Keratinocyte (primary cell): Measurements from ENCODE around the gene GPR176. TPM values are rescaled to one million over a fixed set of nuclear protein-coding genes. Genes with fewer than 3 reads are reported as not detected.

Experiments
- DNase-seq: peaks from one replicate; pipeline ENCODE4 v3.0.0-alpha.2; 2011; ENCODE audit warnings: low read depth, missing footprints, low spot score
- FAIRE-seq: peaks from 2 replicates; lab custom pipeline; 2011; peaks lifted over from hg19 to GRCh38; lab: Jason Lieb, UNC
- H2AFZ ChIP-seq: 2 replicates; pipeline ENCODE4 v1.6.0; 2012; ENCODE audit warnings: low read length, control low read depth, inconsistent platforms; ENCODE audit not compliant: control insufficient read depth
- H3K27ac ChIP-seq: 2 replicates; pipeline ENCODE4 v1.5.1; 2011; ENCODE audit warnings: low read length; ENCODE audit not compliant: control insufficient read depth, insufficient read depth
- H3K27me3 ChIP-seq: 3 replicates; pipeline ENCODE4 v1.6.0; 2011; ENCODE audit warnings: low read length; ENCODE audit not compliant: control insufficient read depth, insufficient read depth; ENCODE audit errors: extremely low read depth
- H3K36me3 ChIP-seq, 2 experiments: 2 replicates in 1 of 2; 3 replicates in 1 of 2; pipeline ENCODE4 v1.5.1; 2011; ENCODE audit warnings: low read length in 2 of 2, mild to moderate bottlenecking in 1 of 2; ENCODE audit not compliant: control insufficient read depth in 2 of 2, insufficient read depth in 2 of 2; ENCODE audit errors: extremely low read depth in 1 of 2
- H3K4me1 ChIP-seq: 3 replicates; pipeline ENCODE4 v1.5.1; 2011; ENCODE audit warnings: low read length; ENCODE audit not compliant: control insufficient read depth, insufficient read depth; ENCODE audit errors: extremely low read depth
- H3K4me2 ChIP-seq: 3 replicates; pipeline ENCODE4 v1.6.0; 2011; ENCODE audit warnings: low read depth, low read length; ENCODE audit not compliant: control insufficient read depth, insufficient read depth; ENCODE audit errors: extremely low read depth
- H3K4me3 ChIP-seq, 3 experiments: fragments of 200-600 bp in 1 of 3; sonication (generic) in 1 of 3; 2 replicates in 2 of 3; 3 replicates in 1 of 3; pipeline ENCODE4 v1.5.1; 2011 to 2016; ENCODE audit warnings: low read length in 3 of 3, mild to moderate bottlenecking in 3 of 3, control low read depth in 2 of 3, inconsistent platforms in 1 of 3, low read depth in 1 of 3, mixed read lengths in 1 of 3, mixed run types in 1 of 3, moderate library complexity in 1 of 3; ENCODE audit not compliant: control insufficient read depth in 2 of 3, insufficient read depth in 2 of 3; ENCODE audit errors: extremely low read depth in 1 of 3
- H3K79me2 ChIP-seq: 2 replicates; pipeline ENCODE4 v1.6.0; 2012; ENCODE audit warnings: low read length; ENCODE audit not compliant: control insufficient read depth, insufficient read depth
- H3K9ac ChIP-seq: 3 replicates; pipeline ENCODE4 v1.6.0; 2011; ENCODE audit warnings: low read length; ENCODE audit not compliant: control insufficient read depth, insufficient read depth; ENCODE audit errors: extremely low read depth
- H3K9me1 ChIP-seq: 3 replicates; pipeline ENCODE4 v1.6.0; 2011; ENCODE audit warnings: low read length; ENCODE audit not compliant: control insufficient read depth, insufficient read depth; ENCODE audit errors: extremely low read depth
- H3K9me3 ChIP-seq: 2 replicates; pipeline ENCODE4 v1.5.1; 2012; ENCODE audit warnings: low read depth, low read length; ENCODE audit not compliant: control insufficient read depth
- H4K20me1 ChIP-seq: 3 replicates; pipeline ENCODE4 v1.6.0; 2011; ENCODE audit warnings: low read length; ENCODE audit not compliant: control insufficient read depth, insufficient read depth; ENCODE audit errors: extremely low read depth
- CTCF ChIP-seq, 3 experiments: IDR thresholded peaks in 1 of 3; conservative IDR thresholded peaks in 1 of 3; optimal IDR thresholded peaks in 1 of 3; 2 replicates in 2 of 3; 3 replicates in 1 of 3; pipeline versions ENCODE3 to v1.5.1; 2011; ENCODE audit warnings: low read length in 3 of 3, mild to moderate bottlenecking in 3 of 3, moderate library complexity in 2 of 3, control low read depth in 1 of 3, inconsistent platforms in 1 of 3; ENCODE audit not compliant: insufficient read depth in 2 of 3; ENCODE audit errors: extremely low read depth in 1 of 3
- EZH2 ChIP-seq: IDR thresholded peaks from one replicate; pipeline ENCODE4 v1.6.1; 2012; ENCODE audit warnings: inconsistent platforms, mild to moderate bottlenecking, low read length, moderate library complexity
- dilution Hi-C: fragments of 300-500 bp; cut with MboI; formaldehyde crosslinking; loops from one replicate; pipeline ENCODE4 v1.7.0; 2020; ENCODE audit warnings: low sequenced_read_pairs; ENCODE audit not compliant: extremely low pct_ligation_motif_present
- polyA plus RNA-seq, 5 experiments: library from polyadenylated mRNA; depleted of rRNA in 3 of 5; stranded (reverse) in 3 of 5; stranded (forward) in 1 of 5; unstranded in 1 of 5; fragments of >200 nt; gene quantifications; 1 replicate in 1 of 5; 2 replicates in 3 of 5; 3 replicates in 1 of 5; pipeline versions ENCODE4 v1.2.1 to v1.2.3, GENCODE V29; 2011 to 2012; ENCODE audit warnings: missing spikeins in 2 of 5, low read depth in 1 of 5, low replicate concordance in 1 of 5

Gene GPR176
- polyA plus RNA-seq, 1 donor (not counting 4 experiments of a cell fraction or from before 2014, with no cell fraction given) = 12.5 TPM

GRCh38 chr15:39828374-39828931 lies 91.6 kb downstream of the GPR176 start:
- Histone ChIP-seq H3K9me1 (no peaks in the 10 kb centered on the region), H3K36me3 (no peaks in the 10 kb centered on the region), H3K9me3 (no peaks in the 10 kb centered on the region), H3K27ac (no peak overlapping the region), H3K9ac (no peak overlapping the region), H4K20me1 (no peaks in the 10 kb centered on the region), H3K4me3 (no peak overlapping the region), H2AFZ (no peak overlapping the region), H3K4me2 (no peak overlapping the region), H3K79me2 (no peaks in the 10 kb centered on the region), H3K27me3 (no peaks in the 10 kb centered on the region), H3K4me1 (no peaks in the 10 kb centered on the region)
- DNase-seq (no peak), FAIRE-seq (no peak)
- no peak for TF ChIP-seq EZH2
- no peak for TF ChIP-seq CTCF (optimal IDR thresholded peaks at IDR 0.05 in 1 of 3, IDR thresholded peaks at IDR 0.05 in 1 of 3, conservative IDR thresholded peaks at IDR 0.05 in 1 of 3; ENCODE audit: extremely low read depth in 1 of 3, insufficient read depth in 2 of 3, low read length in 3 of 3)
- dilution Hi-C loops = no loop called here

GRCh38 chr15:39826975-39827374 lies 93.1 kb downstream of the GPR176 start:
- Histone ChIP-seq H3K4me2 (no peak overlapping the region), H3K9ac (no peak overlapping the region), H2AFZ (no peak overlapping the region), H4K20me1 (no peaks in the 10 kb centered on the region), H3K27ac (no peak overlapping the region), H3K4me1 (no peaks in the 10 kb centered on the region), H3K4me3 (no peak overlapping the region), H3K9me1 (no peaks in the 10 kb centered on the region), H3K79me2 (no peaks in the 10 kb centered on the region), H3K9me3 (no peaks in the 10 kb centered on the region), H3K27me3 (no peaks in the 10 kb centered on the region), H3K36me3 (no peaks in the 10 kb centered on the region)
- no peak for FAIRE-seq
- TF ChIP-seq EZH2 (no peak), CTCF (optimal IDR thresholded peaks at IDR 0.05 in 1 of 3, IDR thresholded peaks at IDR 0.05 in 1 of 3, conservative IDR thresholded peaks at IDR 0.05 in 1 of 3; ENCODE audit: extremely low read depth in 1 of 3, insufficient read depth in 2 of 3, low read length in 3 of 3) (no peak)
- dilution Hi-C loops = no loop called here
- no peak for DNase-seq
